Measurements from ENCODE around the gene RPS19BP1.

DNA sequence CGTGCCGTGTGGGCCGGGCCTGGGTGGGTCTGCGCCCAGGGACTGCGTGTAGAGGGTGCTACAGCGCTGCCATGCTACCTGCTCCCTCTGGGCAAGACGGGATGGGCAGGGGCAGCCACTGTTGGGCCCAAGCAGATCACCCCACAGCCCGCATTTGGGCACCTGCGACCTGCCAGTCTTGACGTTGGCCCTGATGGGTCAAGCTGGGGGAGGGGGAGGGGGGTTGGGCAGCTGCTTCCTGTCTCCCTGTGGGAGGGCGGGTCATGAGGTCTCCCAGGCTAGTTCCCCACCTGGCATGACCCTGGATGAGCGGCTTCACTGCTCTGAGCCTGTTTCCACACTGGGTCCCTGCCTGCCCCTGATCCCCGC is 2.8 kb upstream of the RPS19BP1 start:
- TF ChIP-seq, protein P1, sequence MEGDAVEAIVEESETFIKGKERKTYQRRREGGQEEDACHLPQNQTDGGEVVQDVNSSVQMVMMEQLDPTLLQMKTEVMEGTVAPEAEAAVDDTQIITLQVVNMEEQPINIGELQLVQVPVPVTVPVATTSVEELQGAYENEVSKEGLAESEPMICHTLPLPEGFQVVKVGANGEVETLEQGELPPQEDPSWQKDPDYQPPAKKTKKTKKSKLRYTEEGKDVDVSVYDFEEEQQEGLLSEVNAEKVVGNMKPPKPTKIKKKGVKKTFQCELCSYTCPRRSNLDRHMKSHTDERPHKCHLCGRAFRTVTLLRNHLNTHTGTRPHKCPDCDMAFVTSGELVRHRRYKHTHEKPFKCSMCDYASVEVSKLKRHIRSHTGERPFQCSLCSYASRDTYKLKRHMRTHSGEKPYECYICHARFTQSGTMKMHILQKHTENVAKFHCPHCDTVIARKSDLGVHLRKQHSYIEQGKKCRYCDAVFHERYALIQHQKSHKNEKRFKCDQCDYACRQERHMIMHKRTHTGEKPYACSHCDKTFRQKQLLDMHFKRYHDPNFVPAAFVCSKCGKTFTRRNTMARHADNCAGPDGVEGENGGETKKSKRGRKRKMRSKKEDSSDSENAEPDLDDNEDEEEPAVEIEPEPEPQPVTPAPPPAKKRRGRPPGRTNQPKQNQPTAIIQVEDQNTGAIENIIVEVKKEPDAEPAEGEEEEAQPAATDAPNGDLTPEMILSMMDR (IDR thresholded peaks at IDR 0.05) = no peak
- TF ChIP-seq POLR2A (IDR thresholded peaks at IDR 0.05) = no peak

Data from Peyer's patch (tissue), 4 donors.